Keratinocyte (primary cell): ENCODE data around the gene AFDN. TPM values are rescaled to one million over a fixed set of nuclear protein-coding genes. Genes with fewer than 3 reads are reported as not detected.

Experiments
- DNase-seq: peaks from one replicate; pipeline ENCODE4 v3.0.0-alpha.2; 2011; ENCODE audit warnings: low read depth, missing footprints, low spot score
- FAIRE-seq: peaks from 2 replicates; lab custom pipeline; 2011; peaks lifted over from hg19 to GRCh38; lab: Jason Lieb, UNC
- H2AFZ ChIP-seq: 2 replicates; pipeline ENCODE4 v1.6.0; 2012; ENCODE audit warnings: low read length, control low read depth, inconsistent platforms; ENCODE audit not compliant: control insufficient read depth
- H3K27ac ChIP-seq: 2 replicates; pipeline ENCODE4 v1.5.1; 2011; ENCODE audit warnings: low read length; ENCODE audit not compliant: control insufficient read depth, insufficient read depth
- H3K27me3 ChIP-seq: 3 replicates; pipeline ENCODE4 v1.6.0; 2011; ENCODE audit warnings: low read length; ENCODE audit not compliant: control insufficient read depth, insufficient read depth; ENCODE audit errors: extremely low read depth
- H3K36me3 ChIP-seq, 2 experiments: 2 replicates in 1 of 2; 3 replicates in 1 of 2; pipeline ENCODE4 v1.5.1; 2011; ENCODE audit warnings: low read length in 2 of 2, mild to moderate bottlenecking in 1 of 2; ENCODE audit not compliant: control insufficient read depth in 2 of 2, insufficient read depth in 2 of 2; ENCODE audit errors: extremely low read depth in 1 of 2
- H3K4me1 ChIP-seq: 3 replicates; pipeline ENCODE4 v1.5.1; 2011; ENCODE audit warnings: low read length; ENCODE audit not compliant: control insufficient read depth, insufficient read depth; ENCODE audit errors: extremely low read depth
- H3K4me2 ChIP-seq: 3 replicates; pipeline ENCODE4 v1.6.0; 2011; ENCODE audit warnings: low read depth, low read length; ENCODE audit not compliant: control insufficient read depth, insufficient read depth; ENCODE audit errors: extremely low read depth
- H3K4me3 ChIP-seq, 3 experiments: fragments of 200-600 bp in 1 of 3; sonication (generic) in 1 of 3; 2 replicates in 2 of 3; 3 replicates in 1 of 3; pipeline ENCODE4 v1.5.1; 2011 to 2016; ENCODE audit warnings: low read length in 3 of 3, mild to moderate bottlenecking in 3 of 3, control low read depth in 2 of 3, inconsistent platforms in 1 of 3, low read depth in 1 of 3, mixed read lengths in 1 of 3, mixed run types in 1 of 3, moderate library complexity in 1 of 3; ENCODE audit not compliant: control insufficient read depth in 2 of 3, insufficient read depth in 2 of 3; ENCODE audit errors: extremely low read depth in 1 of 3
- H3K79me2 ChIP-seq: 2 replicates; pipeline ENCODE4 v1.6.0; 2012; ENCODE audit warnings: low read length; ENCODE audit not compliant: control insufficient read depth, insufficient read depth
- H3K9ac ChIP-seq: 3 replicates; pipeline ENCODE4 v1.6.0; 2011; ENCODE audit warnings: low read length; ENCODE audit not compliant: control insufficient read depth, insufficient read depth; ENCODE audit errors: extremely low read depth
- H3K9me1 ChIP-seq: 3 replicates; pipeline ENCODE4 v1.6.0; 2011; ENCODE audit warnings: low read length; ENCODE audit not compliant: control insufficient read depth, insufficient read depth; ENCODE audit errors: extremely low read depth
- H3K9me3 ChIP-seq: 2 replicates; pipeline ENCODE4 v1.5.1; 2012; ENCODE audit warnings: low read depth, low read length; ENCODE audit not compliant: control insufficient read depth
- H4K20me1 ChIP-seq: 3 replicates; pipeline ENCODE4 v1.6.0; 2011; ENCODE audit warnings: low read length; ENCODE audit not compliant: control insufficient read depth, insufficient read depth; ENCODE audit errors: extremely low read depth
- EZH2 ChIP-seq: IDR thresholded peaks from one replicate; pipeline ENCODE4 v1.6.1; 2012; ENCODE audit warnings: inconsistent platforms, mild to moderate bottlenecking, low read length, moderate library complexity
- dilution Hi-C: fragments of 300-500 bp; cut with MboI; formaldehyde crosslinking; loops from one replicate; pipeline ENCODE4 v1.7.0; 2020; ENCODE audit warnings: low sequenced_read_pairs; ENCODE audit not compliant: extremely low pct_ligation_motif_present
- polyA plus RNA-seq, 5 experiments: library from polyadenylated mRNA; depleted of rRNA in 3 of 5; stranded (reverse) in 3 of 5; stranded (forward) in 1 of 5; unstranded in 1 of 5; fragments of >200 nt; gene quantifications; 1 replicate in 1 of 5; 2 replicates in 3 of 5; 3 replicates in 1 of 5; pipeline versions ENCODE4 v1.2.1 to v1.2.3, GENCODE V29; 2011 to 2012; ENCODE audit warnings: missing spikeins in 2 of 5, low read depth in 1 of 5, low replicate concordance in 1 of 5
- TF ChIP-seq, protein P1 (sequence below), 3 experiments: IDR thresholded peaks in 1 of 3; conservative IDR thresholded peaks in 1 of 3; optimal IDR thresholded peaks in 1 of 3; 2 replicates in 2 of 3; 3 replicates in 1 of 3; pipeline versions ENCODE3 to v1.5.1; 2011; ENCODE audit warnings: low read length in 3 of 3, mild to moderate bottlenecking in 3 of 3, moderate library complexity in 2 of 3, control low read depth in 1 of 3, inconsistent platforms in 1 of 3; ENCODE audit not compliant: insufficient read depth in 2 of 3; ENCODE audit errors: extremely low read depth in 1 of 3

AFDN gene
- polyA plus RNA-seq, 1 donor (not counting 4 experiments of a cell fraction or from before 2014, with no cell fraction given) = 46.5 TPM

GRCh38 chr6:167872538-167873210 is 46.0 kb downstream of the AFDN start:
- Histone ChIP-seq H3K36me3 (peaks cover 12% of the 10 kb centered on the region in 2 experiments), H3K9ac (no peak overlapping the region), H3K27ac (no peak overlapping the region), H3K9me3 (no peaks in the 10 kb centered on the region), H3K4me2 (no peak overlapping the region), H2AFZ (no peak overlapping the region), H3K27me3 (no peaks in the 10 kb centered on the region), H3K9me1 (no peaks in the 10 kb centered on the region), H4K20me1 (no peaks in the 10 kb centered on the region), H3K4me3 (no peak overlapping the region), H3K4me1 (no peaks in the 10 kb centered on the region), H3K79me2 (peaks cover 4% of the 10 kb centered on the region)
- FAIRE-seq (no peak), DNase-seq (no peak)
- dilution Hi-C loops = no loop called here
- no peak for TF ChIP-seq EZH2
- TF ChIP-seq, protein P1, sequence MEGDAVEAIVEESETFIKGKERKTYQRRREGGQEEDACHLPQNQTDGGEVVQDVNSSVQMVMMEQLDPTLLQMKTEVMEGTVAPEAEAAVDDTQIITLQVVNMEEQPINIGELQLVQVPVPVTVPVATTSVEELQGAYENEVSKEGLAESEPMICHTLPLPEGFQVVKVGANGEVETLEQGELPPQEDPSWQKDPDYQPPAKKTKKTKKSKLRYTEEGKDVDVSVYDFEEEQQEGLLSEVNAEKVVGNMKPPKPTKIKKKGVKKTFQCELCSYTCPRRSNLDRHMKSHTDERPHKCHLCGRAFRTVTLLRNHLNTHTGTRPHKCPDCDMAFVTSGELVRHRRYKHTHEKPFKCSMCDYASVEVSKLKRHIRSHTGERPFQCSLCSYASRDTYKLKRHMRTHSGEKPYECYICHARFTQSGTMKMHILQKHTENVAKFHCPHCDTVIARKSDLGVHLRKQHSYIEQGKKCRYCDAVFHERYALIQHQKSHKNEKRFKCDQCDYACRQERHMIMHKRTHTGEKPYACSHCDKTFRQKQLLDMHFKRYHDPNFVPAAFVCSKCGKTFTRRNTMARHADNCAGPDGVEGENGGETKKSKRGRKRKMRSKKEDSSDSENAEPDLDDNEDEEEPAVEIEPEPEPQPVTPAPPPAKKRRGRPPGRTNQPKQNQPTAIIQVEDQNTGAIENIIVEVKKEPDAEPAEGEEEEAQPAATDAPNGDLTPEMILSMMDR (optimal IDR thresholded peaks at IDR 0.05 in 1 of 3, IDR thresholded peaks at IDR 0.05 in 1 of 3, conservative IDR thresholded peaks at IDR 0.05 in 1 of 3; ENCODE audit: extremely low read depth in 1 of 3, insufficient read depth in 2 of 3, low read length in 3 of 3) = no peak

- Histone ChIP-seq H3K27me3 (no peaks in the 10 kb centered on the region), H3K27ac (no peak overlapping the region), H3K9me1 (no peaks in the 10 kb centered on the region), H3K4me3 (no peak overlapping the region), H3K36me3 (peaks cover 11 to 12% of the 10 kb centered on the region in 2 experiments), H3K9me3 (no peaks in the 10 kb centered on the region), H3K4me2 (no peak overlapping the region), H3K4me1 (no peaks in the 10 kb centered on the region), H4K20me1 (no peaks in the 10 kb centered on the region), H3K79me2 (no peaks in the 10 kb centered on the region), H2AFZ (no peak overlapping the region), H3K9ac (no peak overlapping the region)
- TF ChIP-seq, protein P1 (optimal IDR thresholded peaks at IDR 0.05 in 1 of 3, IDR thresholded peaks at IDR 0.05 in 1 of 3, conservative IDR thresholded peaks at IDR 0.05 in 1 of 3; ENCODE audit: extremely low read depth in 1 of 3, insufficient read depth in 2 of 3, low read length in 3 of 3) = no peak
- no peak for TF ChIP-seq EZH2
- no peak for FAIRE-seq
- DNase-seq = no peak
- dilution Hi-C loops = no loop called here
These were observed 51.5 kb downstream of the AFDN start for GRCh38 chr6:167877994-167878779.
